ENCODE data around the gene PRG3. TPM values are rescaled to one million over a fixed set of nuclear protein-coding genes. Genes with fewer than 3 reads are reported as not detected.
A peak's percentile ranks its signal among the peaks of the same experiment; 100 is the strongest.

Gene PRG3
- total and polyA plus RNA-seq, 9 of the 15 experiments (the other 6 are each of a cell fraction or from before 2014, with no cell fraction given): 0.18 to 0.55 (median 0.38) TPM; not detected in 6

GRCh38 chr11:57425565-57426438 lies 44.9 kb upstream of the PRG3 start (continued):
- no peak for TF ChIP-seq BRF2 (IDR thresholded peaks at IDR 0.05; ENCODE audit: borderline replicate concordance, insufficient read depth, insufficient read length)
- no peak for TF ChIP-seq DIDO1 (tag; IDR thresholded peaks at IDR 0.05; ENCODE audit: low read depth)
- no peak for TF ChIP-seq HDAC6 (IDR thresholded peaks at IDR 0.05; ENCODE audit: low read depth, low read length)
- TF ChIP-seq KAT2B (IDR thresholded peaks at IDR 0.05; ENCODE audit: low read depth, low read length): no peak
- TF ChIP-seq CTCFL (IDR thresholded peaks at IDR 0.05; ENCODE audit: borderline replicate concordance, insufficient read depth, low read depth, low read length, poor library complexity, severe bottlenecking): no peak
- TF ChIP-seq SMAD1 (IDR thresholded peaks at IDR 0.05; ENCODE audit: low read depth, low read length, partially characterized antibody): no peak
- TF ChIP-seq ZFP91 (CRISPR knock-in tag; IDR thresholded peaks at IDR 0.05): no peak
- TF ChIP-seq NCOA1 (IDR thresholded peaks at IDR 0.05; ENCODE audit: low read depth): no peak
- TF ChIP-seq CBFA2T2 (conservative IDR thresholded peaks at IDR 0.05): no peak
- TF ChIP-seq TAF15 (IDR thresholded peaks at IDR 0.05; ENCODE audit: low read depth, low read length): no peak
- no peak for TF ChIP-seq ZNF354B (CRISPR knock-in tag; IDR thresholded peaks at IDR 0.05)
- peak; percentile 82; the same call in 1 of the 2 replicates for TF ChIP-seq ZC3H4 (CRISPR knock-in tag; IDR thresholded peaks at IDR 0.05; ENCODE audit: borderline replicate concordance)
- no peak for TF ChIP-seq PHF21A (IDR thresholded peaks at IDR 0.05; ENCODE audit: borderline replicate concordance, low read depth)
- no peak for TF ChIP-seq ETV6 (IDR thresholded peaks at IDR 0.05; ENCODE audit: borderline replicate concordance in 1 of 2, low read depth in 2 of 2, low read length in 1 of 2)
- TF ChIP-seq ETV6 (CRISPR knock-in tag; IDR thresholded peaks at IDR 0.05; ENCODE audit: borderline replicate concordance): peak; percentile 66; the same call in 1 of the 2 replicates
- no peak for TF ChIP-seq TARDBP (IDR thresholded peaks at IDR 0.05)
- TF ChIP-seq ZNF76 (CRISPR knock-in tag; IDR thresholded peaks at IDR 0.05; ENCODE audit: borderline replicate concordance): no peak; the same call in 1 of the 2 replicates
- TF ChIP-seq ZBTB1 (CRISPR knock-in tag; IDR thresholded peaks at IDR 0.05; ENCODE audit: borderline replicate concordance, low read depth): 0 out of 2 replicates have a peak, but pooled peaks have one; percentile 44
- TF ChIP-seq U2AF1 (optimal IDR thresholded peaks at IDR 0.05; ENCODE audit: low read depth, low read length): no peak
- no peak for TF ChIP-seq WHSC1 (IDR thresholded peaks at IDR 0.05; ENCODE audit: low read length)
- no peak for TF ChIP-seq ZNF121 (CRISPR knock-in tag; conservative IDR thresholded peaks at IDR 0.05)
- TF ChIP-seq ZNF436 (CRISPR knock-in tag; IDR thresholded peaks at IDR 0.05): no peak
- no peak for TF ChIP-seq ZNF184 (CRISPR knock-in tag; IDR thresholded peaks at IDR 0.05)
- TF ChIP-seq SRSF3 (IDR thresholded peaks at IDR 0.05; ENCODE audit: insufficient read depth, low read length): no peak

Data from K562 (cell line).